Activated CD4-positive, CD25-positive, alpha-beta regulatory T cell treated with anti-CD3 and anti-CD28 coated beads, Interleukin-2, amount 50 U/mL, for 72 hours (primary cell): ENCODE measurements around the gene C20orf141.
"Not testable (repeated sequence)": the region's sequence is repeated elsewhere in the genome, so short reads cannot be mapped to it uniquely, and the experiment has no call there.

Experiments
- DNase-seq: peaks from one replicate; pipeline ENCODE4 v3.0.0; 2021

Gene C20orf141

DNA sequence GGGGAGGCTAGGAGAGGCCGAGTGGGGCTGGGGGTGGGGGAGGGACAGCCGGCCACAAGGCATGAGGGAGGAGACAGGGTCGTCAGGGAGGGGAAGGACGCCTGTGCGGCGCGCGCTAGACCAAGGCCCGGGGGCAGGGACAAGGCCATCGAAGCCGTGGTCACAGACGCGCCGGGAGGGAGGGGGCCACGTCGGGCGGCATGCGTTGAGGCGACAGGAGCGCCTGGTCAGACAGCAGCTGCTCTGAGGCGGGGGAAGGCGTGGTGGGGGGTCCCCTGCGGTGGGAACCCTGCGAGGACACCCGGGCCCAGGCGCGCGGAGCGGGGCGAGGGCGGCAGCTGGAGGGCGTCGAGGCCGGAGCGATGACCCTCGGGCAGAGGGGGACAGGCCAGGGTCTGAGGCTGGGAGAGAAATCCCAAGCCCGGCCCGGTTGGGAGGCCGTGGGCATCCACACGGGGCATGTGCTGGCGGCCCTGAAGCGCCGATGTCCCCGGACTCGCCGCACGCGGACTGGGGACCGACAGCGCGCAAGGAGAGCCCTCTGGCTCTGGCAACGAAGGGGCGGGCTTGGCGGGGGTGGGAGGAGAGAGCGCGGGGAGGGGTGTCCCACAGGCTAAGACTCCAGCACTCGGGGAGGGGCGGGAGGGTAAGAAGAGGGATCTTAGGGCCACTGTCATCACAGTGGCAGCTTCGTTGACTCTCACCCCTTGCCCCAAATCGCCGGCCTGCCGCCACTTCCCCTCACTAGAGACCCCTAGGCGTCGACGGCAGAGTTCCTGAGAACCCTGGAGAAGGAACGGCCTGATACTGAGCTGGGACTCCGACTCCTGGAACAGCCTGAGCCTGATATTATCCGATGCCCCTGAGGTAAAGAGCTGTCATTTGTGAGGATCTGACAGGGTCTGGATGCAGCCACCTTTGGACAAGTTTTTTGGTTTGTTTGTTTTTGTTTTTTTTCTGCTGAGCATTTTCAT is 6.4 kb downstream of the C20orf141 start:
- DNase-seq, result no peak

- DNase-seq, result no peak
These were observed 7.3 kb downstream of the C20orf141 start for GRCh38 chr20:2822073-2822472.

DNA sequence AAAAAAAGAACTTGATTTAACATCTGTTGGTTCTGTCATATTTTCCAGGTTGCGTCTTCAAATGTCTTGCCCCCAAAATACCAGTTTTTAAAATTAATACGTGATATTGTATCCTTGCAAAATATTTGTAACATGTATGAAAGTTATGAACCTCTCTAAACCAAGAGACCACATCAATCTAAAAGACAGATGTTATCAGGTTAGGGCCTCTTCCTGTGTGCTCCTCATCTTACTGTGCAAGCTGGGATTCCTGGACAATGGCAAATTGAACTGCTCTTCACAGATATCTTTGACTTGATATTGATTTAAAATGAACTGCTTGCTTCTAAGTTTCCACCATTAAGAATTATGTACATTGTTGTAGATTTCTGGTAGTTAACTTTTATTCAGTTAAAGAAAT is 11.0 kb downstream of the C20orf141 start:
- no peak for DNase-seq

DNA sequence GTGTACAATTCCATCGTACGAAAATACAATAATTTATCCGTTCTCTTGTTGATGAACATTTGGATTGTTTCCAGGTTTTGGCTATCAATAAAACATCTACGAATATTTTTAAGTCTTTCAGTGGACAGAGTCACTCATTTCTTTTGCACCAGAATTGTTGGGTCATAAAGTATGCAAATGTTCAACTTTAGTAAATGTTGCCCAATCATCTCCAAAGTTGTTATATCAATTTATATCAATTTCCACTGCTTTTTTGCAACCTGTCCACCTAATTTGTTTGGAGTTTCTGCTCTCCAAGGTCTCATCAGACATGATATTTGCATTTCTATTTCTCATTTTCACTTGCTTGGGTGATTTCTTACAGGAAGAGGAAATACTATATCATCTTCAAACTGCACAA is 11.9 kb downstream of the C20orf141 start:
- DNase-seq, result no peak

DNA sequence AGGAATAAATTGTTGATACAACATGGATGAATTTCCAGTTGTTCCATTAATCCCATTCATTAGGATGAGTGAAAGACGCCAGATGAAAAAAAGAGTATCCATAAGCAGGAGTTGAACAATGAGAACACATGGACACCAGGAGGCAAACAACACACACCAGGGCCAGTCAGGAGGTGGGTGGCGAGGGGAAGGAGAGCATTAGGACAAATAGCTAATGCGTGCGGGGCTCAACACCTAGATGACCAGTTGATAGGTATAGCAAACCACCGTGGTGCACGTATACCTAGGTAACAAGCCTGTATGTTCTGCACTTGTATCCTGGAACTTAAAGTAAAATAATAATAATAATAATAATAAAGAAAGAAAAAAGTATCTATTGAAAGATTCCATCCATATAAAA is 14.6 kb downstream of the C20orf141 start:
- DNase-seq, result no peak

- DNase-seq, result not testable (repeated sequence)
These were observed 16.4 kb downstream of the C20orf141 start for GRCh38 chr20:2831206-2831605.

DNA sequence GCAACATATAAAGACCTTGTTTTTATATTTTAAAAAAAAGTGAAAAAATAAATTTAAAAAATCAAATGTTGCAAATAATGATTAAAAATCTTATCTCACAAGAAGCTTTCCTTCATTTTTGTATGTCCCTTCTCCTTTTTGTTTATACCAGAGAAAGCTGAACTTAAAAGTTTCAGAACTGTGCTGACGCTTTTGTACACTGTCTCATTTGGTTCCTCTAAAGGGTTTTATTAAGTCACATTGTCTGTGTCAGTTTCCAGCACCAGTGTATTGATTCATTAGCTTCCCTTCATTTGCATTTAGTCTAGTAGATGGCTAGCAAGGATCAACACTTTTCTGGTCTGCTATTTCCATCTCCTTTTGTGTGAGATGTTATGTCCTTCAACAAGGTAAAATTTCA is 19.0 kb downstream of the C20orf141 start:
- DNase-seq, result no peak

DNA sequence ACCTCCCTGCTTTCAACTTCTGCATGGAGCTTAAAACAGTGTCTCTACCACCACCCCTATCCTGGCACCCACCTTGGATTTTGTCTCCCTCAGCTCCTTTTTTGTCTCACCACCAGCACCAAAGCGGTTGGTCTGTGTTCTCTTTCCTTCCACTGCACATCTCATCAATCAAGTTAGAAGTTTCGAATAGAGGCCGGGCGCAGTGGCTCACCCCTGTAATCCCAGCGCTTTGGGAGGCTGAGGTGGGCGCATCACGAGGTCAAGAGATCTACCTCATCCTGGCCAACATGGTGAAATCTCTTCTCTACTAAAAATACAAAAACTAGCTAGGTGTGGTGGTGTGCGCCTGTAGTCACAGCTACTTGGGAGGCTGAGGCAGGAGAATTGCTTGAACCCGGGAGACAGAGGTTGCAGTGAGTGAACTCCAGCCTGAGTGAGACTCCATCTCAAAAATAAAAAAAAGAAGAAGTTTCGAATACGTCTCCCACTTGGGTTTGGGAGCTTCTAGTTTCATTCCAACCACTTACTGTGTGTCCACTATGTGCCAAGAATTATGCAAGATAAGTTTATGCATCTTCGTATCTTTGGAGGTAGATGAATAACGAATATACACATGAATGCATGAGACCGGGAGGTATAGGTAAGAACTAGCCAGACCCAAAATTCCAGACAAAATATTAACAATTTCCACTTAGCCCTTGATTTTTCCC is 19.8 kb downstream of the C20orf141 start:
- no peak for DNase-seq

DNA sequence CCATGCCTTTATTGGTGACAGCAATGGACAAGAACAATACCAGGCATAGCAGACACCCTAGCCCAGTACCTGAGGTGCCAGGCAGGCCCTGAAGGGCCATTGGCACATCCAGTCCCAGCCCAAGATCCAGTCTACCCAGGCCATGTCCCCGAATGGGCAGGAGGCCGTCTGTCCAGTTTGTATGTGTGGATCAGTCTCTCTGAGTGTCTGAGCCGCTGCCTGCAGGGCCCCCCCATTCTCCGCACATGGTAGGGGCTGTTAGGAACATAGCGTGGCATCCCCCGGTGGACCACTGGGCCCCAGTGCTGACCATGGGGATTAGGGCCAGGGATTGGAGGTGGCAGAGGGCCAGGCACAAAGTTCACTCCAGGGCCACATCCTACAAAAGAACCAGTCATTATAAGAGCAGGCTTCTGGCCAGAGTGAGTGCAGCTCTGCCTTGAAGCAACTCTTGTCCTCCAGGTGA is 20.6 kb downstream of the C20orf141 start:
- no peak for DNase-seq

DNA sequence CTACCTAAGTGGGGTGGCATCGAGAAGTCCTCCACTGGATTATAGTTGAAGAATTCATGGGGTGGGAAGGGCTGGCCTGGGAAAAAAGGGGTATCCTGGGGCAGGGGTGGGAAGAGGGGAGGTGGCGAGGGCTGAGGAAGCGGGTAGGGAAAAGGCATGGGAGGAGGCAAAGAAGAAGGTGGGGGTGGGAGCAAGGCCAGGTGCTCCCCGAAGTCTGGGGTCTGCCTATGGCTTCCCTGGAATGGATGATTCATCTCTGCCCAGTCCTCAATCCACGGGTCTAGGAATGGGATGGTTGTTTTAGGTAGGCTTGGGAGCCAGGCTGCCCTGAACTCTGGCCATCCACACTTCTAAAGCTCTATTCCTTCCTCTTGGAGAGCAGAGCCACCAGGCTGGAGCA is 21.2 kb downstream of the C20orf141 start:
- DNase-seq, result no peak

DNA sequence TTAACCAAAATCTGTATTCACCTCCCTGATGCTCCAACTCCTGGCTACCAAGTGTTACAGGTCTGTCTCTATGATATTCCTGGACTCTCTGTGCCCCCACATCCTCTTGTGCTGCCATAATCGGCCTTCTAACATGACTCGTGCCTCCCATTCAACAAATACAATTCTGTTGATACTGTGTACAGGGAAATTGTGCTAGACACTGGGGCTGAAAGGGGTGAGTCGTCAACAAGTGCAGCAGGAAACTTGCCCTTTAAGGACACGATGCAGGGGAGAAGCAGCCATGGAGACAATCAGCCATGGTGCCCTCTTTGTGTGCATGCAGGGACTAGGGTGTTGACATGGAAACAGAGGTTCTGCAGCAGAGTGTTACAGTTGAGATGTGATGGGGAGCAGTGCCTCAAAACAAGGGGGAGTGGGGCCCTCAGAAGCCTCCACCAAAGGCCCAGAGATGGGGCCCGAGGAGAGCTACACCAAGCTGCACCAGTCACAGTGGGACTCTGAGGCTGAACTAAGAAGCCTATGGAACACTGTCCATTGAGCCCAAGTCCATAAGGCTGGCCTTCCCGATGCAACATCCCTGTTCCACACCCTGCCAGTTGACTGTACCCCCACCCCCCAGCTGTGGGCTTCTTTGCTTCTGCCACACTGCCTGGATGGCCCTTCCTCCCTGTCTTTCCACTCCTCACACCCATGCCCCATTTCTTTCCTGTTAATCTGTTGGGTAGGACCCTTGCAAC is 22.6 kb downstream of the C20orf141 start:
- no peak for DNase-seq

- no peak for DNase-seq
These were observed 23.5 kb downstream of the C20orf141 start for GRCh38 chr20:2838170-2838797.

GRCh38 chr20:2838847-2839671 is 24.3 kb downstream of the C20orf141 start:
- DNase-seq, result no peak

DNA sequence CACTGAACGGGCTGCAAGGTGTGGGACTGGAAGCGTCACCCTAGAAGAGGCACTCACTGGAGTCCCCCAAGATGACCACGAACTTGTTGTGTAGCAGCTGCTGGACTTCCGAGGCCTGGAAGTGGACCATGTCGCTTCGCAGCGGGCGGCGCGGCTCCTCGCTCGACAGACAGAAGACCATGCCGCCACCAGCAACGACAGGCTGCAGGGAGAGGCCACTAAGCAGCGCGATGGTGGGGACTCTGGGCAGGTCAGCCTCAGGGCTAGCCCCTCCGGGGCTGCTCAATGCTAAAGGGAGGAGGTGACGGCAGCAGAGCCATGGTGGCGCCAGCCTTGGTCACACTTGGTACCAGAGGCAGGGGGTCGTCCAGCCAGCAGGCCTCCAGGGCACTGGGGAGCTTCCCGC is 24.9 kb downstream of the C20orf141 start:
- DNase-seq, result peak; percentile 42

GRCh38 chr20:2840138-2840966 is 25.6 kb downstream of the C20orf141 start, which contains the start of the genes PCED1A and VPS16:
TSS of gene PCED1A (minus strand) at chr20:2840655. CDS start at chr20:2839912, 743 bp downstream.
TSS of gene VPS16 (plus strand) at chr20:2840745. CDS start at chr20:2840775, 30 bp downstream.
- DNase-seq, result peak; percentile 91

GRCh38 chr20:2840967-2841531 is 26.3 kb downstream of the C20orf141 start:
- no peak for DNase-seq

DNA sequence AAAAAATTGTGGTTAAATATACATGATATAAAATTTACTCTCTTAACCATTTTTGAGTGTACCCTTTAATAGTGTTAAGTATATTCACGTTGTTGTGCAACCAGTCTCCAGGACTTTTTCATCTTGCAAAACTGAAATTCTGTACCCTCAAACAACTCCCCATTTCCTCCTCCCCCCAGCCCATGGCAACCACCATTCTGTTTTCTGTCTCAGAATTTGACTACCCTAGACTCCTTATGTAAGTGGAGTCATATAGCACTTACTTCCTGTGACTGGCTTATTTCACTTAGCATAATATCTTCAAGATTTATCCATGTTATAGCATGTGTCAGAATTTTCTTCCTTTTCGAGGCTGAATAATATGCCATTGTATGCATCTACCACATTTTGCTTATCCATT is 30.8 kb downstream of the C20orf141 start:
- DNase-seq, result no peak

DNA sequence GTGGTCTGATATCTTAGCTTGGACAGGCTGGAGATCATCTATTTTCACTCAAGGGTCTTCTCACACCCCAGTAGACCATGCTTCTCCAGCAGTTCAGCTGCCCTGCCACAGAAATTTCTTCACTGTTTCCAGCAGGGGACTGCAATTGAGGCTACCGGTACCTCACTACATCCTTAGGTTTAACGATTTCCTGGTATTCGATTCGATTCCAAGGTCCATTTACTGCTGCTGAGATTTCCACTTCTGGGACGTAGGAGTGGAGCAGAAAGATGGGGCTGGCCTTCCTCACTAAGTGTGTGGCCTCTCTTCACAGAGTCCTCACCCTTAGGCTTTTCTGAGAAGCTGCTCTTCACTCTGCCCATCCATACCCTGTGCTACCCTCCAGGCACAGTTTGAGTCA is 31.9 kb downstream of the C20orf141 start:
- DNase-seq, result no peak

DNA sequence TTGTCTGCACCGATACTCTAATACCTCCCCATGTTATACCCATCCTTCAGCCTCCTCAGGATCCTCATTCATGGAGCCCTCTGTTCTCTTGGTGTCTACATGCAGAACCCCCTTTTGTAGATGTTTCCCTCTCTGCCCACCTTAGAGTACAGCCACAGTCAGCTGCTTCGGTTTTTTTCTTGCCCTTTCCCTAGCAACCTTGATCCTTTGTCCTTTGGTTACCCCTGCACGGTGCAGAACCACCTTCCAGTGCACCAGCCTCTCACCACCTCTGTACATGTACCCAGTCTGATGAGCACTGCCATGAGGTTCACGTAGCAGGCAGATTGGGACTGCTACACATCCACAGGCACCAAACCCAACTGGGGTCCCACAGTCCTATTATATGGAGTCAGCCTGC is 33.0 kb downstream of the C20orf141 start:
- no peak for DNase-seq

GRCh38 chr20:2849529-2849928 is 34.7 kb downstream of the C20orf141 start:
- no peak for DNase-seq
